Hepatocyte (in vitro differentiated cells): Measurements from ENCODE around the gene FAM20A. TPM values are rescaled to one million over a fixed set of nuclear protein-coding genes. Genes with fewer than 3 reads are reported as not detected.

Experiments
- DNase-seq: peaks from one replicate; pipeline ENCODE4 v3.0.0-alpha.2; 2016; ENCODE audit warnings: low spot score
- H2AFZ ChIP-seq: fragments of 200-600 bp; sonication (generic); 2 replicates; pipeline ENCODE4 v1.6.0; 2016; ENCODE audit warnings: antibody characterized with exemption, mild to moderate bottlenecking
- H3K27ac ChIP-seq: fragments of 200-600 bp; sonication (generic); 2 replicates; pipeline ENCODE4 v1.5.1; 2016; ENCODE audit warnings: mild to moderate bottlenecking
- H3K27me3 ChIP-seq: fragments of 200-600 bp; sonication (generic); 2 replicates; pipeline ENCODE4 v1.6.1; 2016
- H3K36me3 ChIP-seq: fragments of 200-600 bp; sonication (generic); replicated peaks from 2 replicates; pipeline ENCODE4 v1.5.1; 2016; ENCODE audit warnings: low read depth; ENCODE audit not compliant: insufficient read depth
- H3K4me1 ChIP-seq: fragments of 200-600 bp; sonication (generic); 2 replicates; pipeline ENCODE4 v1.5.1; 2016; ENCODE audit warnings: mild to moderate bottlenecking, moderate library complexity; ENCODE audit not compliant: insufficient read depth
- H3K4me2 ChIP-seq: fragments of 200-600 bp; sonication (generic); 2 replicates; pipeline ENCODE4 v1.6.0; 2016
- H3K4me3 ChIP-seq: fragments of 200-600 bp; sonication (generic); 2 replicates; pipeline ENCODE4 v1.5.1; 2016; ENCODE audit warnings: mild to moderate bottlenecking
- H3K79me2 ChIP-seq: fragments of 200-600 bp; sonication (generic); 2 replicates; pipeline ENCODE4 v1.6.0; 2017; ENCODE audit warnings: mild to moderate bottlenecking
- H3K9me2 ChIP-seq: fragments of 200-600 bp; sonication (generic); replicated peaks from 2 replicates; pipeline ENCODE4 v1.6.0; 2017; ENCODE audit warnings: mild to moderate bottlenecking; ENCODE audit not compliant: insufficient read depth
- H3K9me3 ChIP-seq: fragments of 200-600 bp; sonication (generic); 2 replicates; pipeline ENCODE4 v1.5.1; 2016; ENCODE audit warnings: low read depth, mild to moderate bottlenecking
- H4K20me1 ChIP-seq: fragments of 200-600 bp; sonication (generic); 2 replicates; pipeline ENCODE4 v1.6.0; 2016; ENCODE audit warnings: mild to moderate bottlenecking; ENCODE audit not compliant: insufficient read depth, poor library complexity, severe bottlenecking
- EZH2 ChIP-seq: fragments of 200-600 bp; sonication (generic); IDR thresholded peaks from 2 replicates; pipeline ENCODE4 v1.6.1; 2016; ENCODE audit warnings: antibody characterized with exemption, mild to moderate bottlenecking, borderline replicate concordance
- EZH2phosphoT487 ChIP-seq: fragments of 200-600 bp; sonication (generic); IDR thresholded peaks from one replicate; pipeline ENCODE4 v1.6.1; 2018; ENCODE audit warnings: antibody characterized with exemption, mild to moderate bottlenecking, low read depth, moderate library complexity; ENCODE audit not compliant: unreplicated experiment, severe bottlenecking
- WGBS: methylation state at CpG from one replicate; pipeline ENCODE4 v1.1.6; 2016; ENCODE audit warnings: low lambda C conversion rate; ENCODE audit errors: missing lambda C conversion rate; 5-methylcytosine and 5-hydroxymethylcytosine counted together
- polyA plus RNA-seq: library from polyadenylated mRNA; unstranded; fragments of >200 nt; fragmentation: Nextera tagmentation; extraction: Ambion mirVana; gene quantifications from 2 replicates; pipeline ENCODE4 v1.2.1, GENCODE V29; 2016
- total RNA-seq: library from RNA; depleted of rRNA; stranded (reverse); fragments of >200 nt; gene quantifications from 2 replicates; pipeline ENCODE4 v1.2.3, GENCODE V29; 2014
- TF ChIP-seq, protein P1 (sequence below): fragments of 200-600 bp; sonication (generic); IDR thresholded peaks from 2 replicates; pipeline ENCODE4 v1.5.1; 2016; ENCODE audit warnings: antibody characterized with exemption, mild to moderate bottlenecking; ENCODE audit not compliant: poor library complexity

The FAM20A gene
- total and polyA plus RNA-seq, 2 experiments from 2014 or later, result 19.9 to 39.7 TPM

DNA sequence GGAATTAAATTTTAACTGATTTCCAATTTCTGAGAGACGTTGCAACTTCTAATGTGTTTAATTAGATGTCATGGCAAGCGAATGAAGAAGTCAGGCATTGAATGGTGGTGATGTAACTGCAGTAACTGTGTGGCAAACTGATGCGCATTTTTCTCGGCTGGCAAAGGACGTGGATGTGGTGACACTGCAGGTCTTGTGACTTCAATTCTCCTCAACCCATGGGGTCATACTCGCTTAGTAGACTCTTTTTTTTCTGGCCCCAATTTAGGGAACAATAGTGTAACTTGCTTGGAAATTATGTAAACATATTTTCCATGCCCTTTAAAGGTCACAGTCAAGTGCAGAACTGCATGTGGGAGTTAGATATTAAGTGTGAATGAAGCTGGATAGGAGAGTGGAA is 1.9 kb upstream of the FAM20A start:
- DNase-seq, result no peak
- H3K9me3 ChIP-seq, result no peaks in the 10 kb centered on the region
- no peak for TF ChIP-seq EZH2phosphoT487
- TF ChIP-seq, protein P1, sequence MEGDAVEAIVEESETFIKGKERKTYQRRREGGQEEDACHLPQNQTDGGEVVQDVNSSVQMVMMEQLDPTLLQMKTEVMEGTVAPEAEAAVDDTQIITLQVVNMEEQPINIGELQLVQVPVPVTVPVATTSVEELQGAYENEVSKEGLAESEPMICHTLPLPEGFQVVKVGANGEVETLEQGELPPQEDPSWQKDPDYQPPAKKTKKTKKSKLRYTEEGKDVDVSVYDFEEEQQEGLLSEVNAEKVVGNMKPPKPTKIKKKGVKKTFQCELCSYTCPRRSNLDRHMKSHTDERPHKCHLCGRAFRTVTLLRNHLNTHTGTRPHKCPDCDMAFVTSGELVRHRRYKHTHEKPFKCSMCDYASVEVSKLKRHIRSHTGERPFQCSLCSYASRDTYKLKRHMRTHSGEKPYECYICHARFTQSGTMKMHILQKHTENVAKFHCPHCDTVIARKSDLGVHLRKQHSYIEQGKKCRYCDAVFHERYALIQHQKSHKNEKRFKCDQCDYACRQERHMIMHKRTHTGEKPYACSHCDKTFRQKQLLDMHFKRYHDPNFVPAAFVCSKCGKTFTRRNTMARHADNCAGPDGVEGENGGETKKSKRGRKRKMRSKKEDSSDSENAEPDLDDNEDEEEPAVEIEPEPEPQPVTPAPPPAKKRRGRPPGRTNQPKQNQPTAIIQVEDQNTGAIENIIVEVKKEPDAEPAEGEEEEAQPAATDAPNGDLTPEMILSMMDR, result no peak
- TF ChIP-seq EZH2, result no peak
- peaks cover 6% of the 10 kb centered on the region for H3K27me3 ChIP-seq
- no peaks in the 10 kb centered on the region for H3K79me2 ChIP-seq
- no peaks in the 10 kb centered on the region for H3K9me2 ChIP-seq
- no peaks in the 10 kb centered on the region for H4K20me1 ChIP-seq
- H3K27ac ChIP-seq, result no peak overlapping the region
- no peak overlapping the region for H2AFZ ChIP-seq
- no peak overlapping the region for H3K4me2 ChIP-seq
- H3K36me3 ChIP-seq, result no peaks in the 10 kb centered on the region
- H3K4me3 ChIP-seq, result no peak overlapping the region
- WGBS, result 92% methylated on average over 6 of the region's 6 CpGs
- H3K4me1 ChIP-seq, result peaks cover 10% of the 10 kb centered on the region

DNA sequence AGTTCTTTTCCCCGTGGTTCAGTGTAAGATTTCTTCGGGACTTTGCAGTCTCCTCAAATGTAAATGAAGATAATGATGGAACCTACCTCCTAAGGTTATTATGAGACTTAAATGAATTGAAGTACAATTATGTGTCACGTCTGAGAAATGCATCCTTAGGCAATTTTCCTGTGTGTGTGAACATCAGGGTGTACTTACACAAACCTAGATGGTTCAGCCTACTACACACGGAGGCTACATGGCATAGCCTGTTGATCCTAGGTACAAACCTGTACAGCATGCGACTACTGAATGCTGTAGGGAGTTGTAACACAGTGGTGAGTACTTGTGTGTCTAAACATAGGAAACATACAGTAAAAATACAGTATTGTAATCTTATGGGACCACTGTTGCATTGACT is 1.1 kb upstream of the FAM20A start:
- no peak overlapping the region for H2AFZ ChIP-seq
- no peak overlapping the region for H3K4me3 ChIP-seq
- TF ChIP-seq EZH2phosphoT487, result no peak
- TF ChIP-seq, protein P1, result no peak
- TF ChIP-seq EZH2, result no peak
- no peak overlapping the region for H3K27ac ChIP-seq
- peaks cover 15% of the 10 kb centered on the region for H3K4me1 ChIP-seq
- no peaks in the 10 kb centered on the region for H4K20me1 ChIP-seq
- no peaks in the 10 kb centered on the region for H3K9me2 ChIP-seq
- 75% methylated on average over 5 of the region's 5 CpGs for WGBS
- no peaks in the 10 kb centered on the region for H3K9me3 ChIP-seq
- no peak for DNase-seq
- H3K79me2 ChIP-seq, result peaks cover 4% of the 10 kb centered on the region
- no peak overlapping the region for H3K4me2 ChIP-seq
- no peaks in the 10 kb centered on the region for H3K36me3 ChIP-seq
- peaks cover 6% of the 10 kb centered on the region for H3K27me3 ChIP-seq

DNA sequence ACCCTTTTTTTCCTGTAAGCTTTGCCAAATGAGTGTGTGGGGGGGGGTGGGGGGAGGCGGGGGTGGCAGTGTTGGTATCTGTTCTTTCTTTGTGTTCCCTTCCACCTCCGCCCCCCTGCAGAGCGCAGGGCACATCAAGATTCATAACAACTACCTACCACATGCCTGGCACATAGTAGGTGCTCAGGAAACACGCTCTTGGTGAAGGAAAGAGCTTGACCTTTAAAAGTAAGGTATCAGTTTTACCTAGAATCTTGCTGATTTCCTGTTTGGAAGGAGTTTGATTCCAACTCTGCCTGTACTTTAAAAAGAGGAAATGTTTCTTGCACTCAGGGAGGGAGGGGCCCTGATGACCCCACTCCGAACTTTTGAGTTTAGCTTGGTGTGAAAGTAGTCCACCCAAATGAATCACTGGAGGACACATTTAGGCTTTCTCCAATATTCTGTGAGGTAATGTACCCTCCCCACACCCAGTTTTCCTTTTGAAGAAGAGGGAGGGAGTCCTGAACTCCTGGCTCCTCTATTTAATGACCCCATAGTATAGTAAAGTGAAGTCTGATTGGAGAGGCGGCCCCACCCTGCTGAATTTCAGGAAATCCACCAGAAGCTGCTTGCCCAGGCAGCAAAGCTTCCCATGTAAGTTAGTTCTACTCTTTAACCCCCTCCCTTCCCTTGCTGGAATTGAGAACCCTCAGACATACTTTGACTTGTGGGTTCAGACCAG is 560 bp upstream of the FAM20A start:
- peaks cover 15% of the 10 kb centered on the region for H3K4me1 ChIP-seq
- TF ChIP-seq EZH2phosphoT487 (no peak), EZH2 (no peak)
- TF ChIP-seq, protein P1, result no peak

More for the DNA sequence above, 560 bp upstream of the FAM20A start:
- Histone ChIP-seq H4K20me1 (no peaks in the 10 kb centered on the region), H3K9me2 (no peaks in the 10 kb centered on the region), H3K4me3 (no peak overlapping the region), H3K36me3 (no peaks in the 10 kb centered on the region), H3K9me3 (no peaks in the 10 kb centered on the region), H3K79me2 (peaks cover 7% of the 10 kb centered on the region), H3K4me2 (peak overlapping the region; percentile 99), H3K27ac (peak overlapping the region; percentile 87), H2AFZ (peak overlapping the region; percentile 42), H3K27me3 (peaks cover 6% of the 10 kb centered on the region)
- DNase-seq, result no peak
- WGBS, result 57% methylated on average over 6 of the region's 6 CpGs
